Right atrium auricular region (tissue), 2 donors: Measurements from ENCODE around the gene UIMC1. TPM values are rescaled to one million over a fixed set of nuclear protein-coding genes. Genes with fewer than 3 reads are reported as not detected.

ENCODE experiments used
- DNase-seq: peaks from one replicate; pipeline ENCODE4 v3.0.0-alpha.2; 2019; ENCODE audit warnings: low spot score
- H3K27ac ChIP-seq, 2 donors: fragments of 200-600 bp; sonication (generic); 1 replicate in 1 of 2; 2 replicates in 1 of 2; pipeline ENCODE4 v1.5.1; 2016 to 2019
- H3K27me3 ChIP-seq, 2 donors: fragments of 200-600 bp; sonication (generic); one replicate each; pipeline versions ENCODE4 v1.5.1 to v1.6.0; 2017 to 2019
- H3K36me3 ChIP-seq: fragments of 200-600 bp; sonication (generic); one replicate; pipeline ENCODE4 v1.5.1; 2016
- H3K4me1 ChIP-seq, 2 donors: fragments of 200-600 bp; sonication (generic); one replicate each; pipeline versions ENCODE4 v1.5.1 to v1.6.0; 2017 to 2019
- H3K4me3 ChIP-seq, 2 donors: fragments of 200-600 bp; sonication (generic); 1 replicate in 1 of 2; 2 replicates in 1 of 2; pipeline ENCODE4 v1.5.1; 2017 to 2019; ENCODE audit warnings: mild to moderate bottlenecking in 1 of 2, moderate library complexity in 1 of 2
- H3K9me3 ChIP-seq, 2 donors: fragments of 200-600 bp; sonication (generic); one replicate each; pipeline ENCODE4 v1.5.1; 2019
- total RNA-seq, 2 donors: library from RNA; depleted of rRNA; stranded (reverse); fragments of >200 nt; gene quantifications; one replicate each; pipeline ENCODE4 v1.1.0, GENCODE V29; 2016
- TF ChIP-seq, protein P1 (sequence below), 2 donors: fragments of 200-600 bp; sonication (generic); IDR thresholded peaks; one replicate each; pipeline ENCODE4 v1.5.1; 2019; ENCODE audit warnings: antibody characterized with exemption in 2 of 2

Gene UIMC1
- total RNA-seq, 2 donors from 2014 or later: 18.9 to 27.4 TPM

DNA sequence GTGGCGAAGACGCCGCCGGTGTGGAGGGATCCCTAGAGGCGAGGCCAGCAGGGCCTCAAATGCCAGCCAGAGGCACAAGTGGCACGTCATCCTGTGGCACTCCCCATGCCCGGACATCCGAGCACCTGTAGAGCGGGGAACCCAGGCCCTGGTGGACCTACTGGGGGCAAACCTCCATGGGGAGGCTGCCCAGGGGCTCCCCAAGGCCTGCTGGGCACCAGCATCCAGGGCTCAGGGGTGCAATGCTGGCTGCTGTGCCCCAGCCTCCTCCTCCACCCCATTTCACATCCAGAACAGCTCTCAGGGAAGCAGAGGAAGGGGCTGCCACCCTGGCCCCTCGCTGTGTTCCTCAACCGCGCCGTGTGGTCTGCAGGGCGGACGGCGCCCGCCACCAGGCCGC lies 151.0 kb downstream of the UIMC1 start:
- no peaks in the 10 kb centered on the region for H3K9me3 ChIP-seq
- no peaks in the 10 kb centered on the region for H3K4me1 ChIP-seq
- TF ChIP-seq, protein P1, sequence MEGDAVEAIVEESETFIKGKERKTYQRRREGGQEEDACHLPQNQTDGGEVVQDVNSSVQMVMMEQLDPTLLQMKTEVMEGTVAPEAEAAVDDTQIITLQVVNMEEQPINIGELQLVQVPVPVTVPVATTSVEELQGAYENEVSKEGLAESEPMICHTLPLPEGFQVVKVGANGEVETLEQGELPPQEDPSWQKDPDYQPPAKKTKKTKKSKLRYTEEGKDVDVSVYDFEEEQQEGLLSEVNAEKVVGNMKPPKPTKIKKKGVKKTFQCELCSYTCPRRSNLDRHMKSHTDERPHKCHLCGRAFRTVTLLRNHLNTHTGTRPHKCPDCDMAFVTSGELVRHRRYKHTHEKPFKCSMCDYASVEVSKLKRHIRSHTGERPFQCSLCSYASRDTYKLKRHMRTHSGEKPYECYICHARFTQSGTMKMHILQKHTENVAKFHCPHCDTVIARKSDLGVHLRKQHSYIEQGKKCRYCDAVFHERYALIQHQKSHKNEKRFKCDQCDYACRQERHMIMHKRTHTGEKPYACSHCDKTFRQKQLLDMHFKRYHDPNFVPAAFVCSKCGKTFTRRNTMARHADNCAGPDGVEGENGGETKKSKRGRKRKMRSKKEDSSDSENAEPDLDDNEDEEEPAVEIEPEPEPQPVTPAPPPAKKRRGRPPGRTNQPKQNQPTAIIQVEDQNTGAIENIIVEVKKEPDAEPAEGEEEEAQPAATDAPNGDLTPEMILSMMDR (IDR thresholded peaks at IDR 0.05): no peak
- H3K27me3 ChIP-seq: no peaks in the 10 kb centered on the region
- no peak overlapping the region for H3K4me3 ChIP-seq
- H3K27ac ChIP-seq: no peak overlapping the region
- no peaks in the 10 kb centered on the region for H3K36me3 ChIP-seq
- no peak for DNase-seq

Other genes with a start within 250 kb of the UIMC1 start
- gene UNC5A, start 196.2 kb downstream of the UIMC1 start, total RNA-seq: not detected
- gene HK3, start 107.4 kb downstream of the UIMC1 start, total RNA-seq: 1 to 10 TPM in 1 of 2 donors, under 1 TPM in 1; 0.85 to 4.4 TPM
- gene ZNF346, start 15.9 kb upstream of the UIMC1 start, total RNA-seq: 1 to 10 TPM; 8.5 TPM
- gene FGFR4, start 80.1 kb upstream of the UIMC1 start, total RNA-seq: 1 to 10 TPM in 1 of 2 donors, under 1 TPM in 1; 0.48 to 1.5 TPM
- gene NSD1, start 127.0 kb upstream of the UIMC1 start, total RNA-seq: 10 to 100 TPM; 25.4 to 26.7 TPM